ENCODE results near the gene GADD45GIP1.

Gene GADD45GIP1

DNA sequence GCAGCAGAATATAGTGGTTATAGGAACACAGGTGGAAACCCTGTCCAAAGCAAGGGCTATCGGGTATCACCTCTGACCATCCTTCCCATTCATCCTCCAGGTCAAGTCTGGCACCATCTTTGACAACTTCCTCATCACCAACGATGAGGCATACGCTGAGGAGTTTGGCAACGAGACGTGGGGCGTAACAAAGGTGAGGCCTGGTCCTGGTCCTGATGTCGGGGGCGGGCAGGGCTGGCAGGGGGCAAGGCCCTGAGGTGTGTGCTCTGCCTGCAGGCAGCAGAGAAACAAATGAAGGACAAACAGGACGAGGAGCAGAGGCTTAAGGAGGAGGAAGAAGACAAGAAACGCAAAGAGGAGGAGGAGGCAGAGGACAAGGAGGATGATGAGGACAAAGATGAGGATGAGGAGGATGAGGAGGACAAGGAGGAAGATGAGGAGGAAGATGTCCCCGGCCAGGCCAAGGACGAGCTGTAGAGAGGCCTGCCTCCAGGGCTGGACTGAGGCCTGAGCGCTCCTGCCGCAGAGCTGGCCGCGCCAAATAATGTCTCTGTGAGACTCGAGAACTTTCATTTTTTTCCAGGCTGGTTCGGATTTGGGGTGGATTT lies 13.5 kb downstream of the GADD45GIP1 start:
- no peak overlapping the region for H3K4me3 ChIP-seq (ENCODE audit: low read depth, low read length)
- TF ChIP-seq, protein P1, sequence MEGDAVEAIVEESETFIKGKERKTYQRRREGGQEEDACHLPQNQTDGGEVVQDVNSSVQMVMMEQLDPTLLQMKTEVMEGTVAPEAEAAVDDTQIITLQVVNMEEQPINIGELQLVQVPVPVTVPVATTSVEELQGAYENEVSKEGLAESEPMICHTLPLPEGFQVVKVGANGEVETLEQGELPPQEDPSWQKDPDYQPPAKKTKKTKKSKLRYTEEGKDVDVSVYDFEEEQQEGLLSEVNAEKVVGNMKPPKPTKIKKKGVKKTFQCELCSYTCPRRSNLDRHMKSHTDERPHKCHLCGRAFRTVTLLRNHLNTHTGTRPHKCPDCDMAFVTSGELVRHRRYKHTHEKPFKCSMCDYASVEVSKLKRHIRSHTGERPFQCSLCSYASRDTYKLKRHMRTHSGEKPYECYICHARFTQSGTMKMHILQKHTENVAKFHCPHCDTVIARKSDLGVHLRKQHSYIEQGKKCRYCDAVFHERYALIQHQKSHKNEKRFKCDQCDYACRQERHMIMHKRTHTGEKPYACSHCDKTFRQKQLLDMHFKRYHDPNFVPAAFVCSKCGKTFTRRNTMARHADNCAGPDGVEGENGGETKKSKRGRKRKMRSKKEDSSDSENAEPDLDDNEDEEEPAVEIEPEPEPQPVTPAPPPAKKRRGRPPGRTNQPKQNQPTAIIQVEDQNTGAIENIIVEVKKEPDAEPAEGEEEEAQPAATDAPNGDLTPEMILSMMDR (IDR thresholded peaks at IDR 0.05; ENCODE audit: borderline replicate concordance, insufficient read depth, low read depth, low read length) = no peak

DNA sequence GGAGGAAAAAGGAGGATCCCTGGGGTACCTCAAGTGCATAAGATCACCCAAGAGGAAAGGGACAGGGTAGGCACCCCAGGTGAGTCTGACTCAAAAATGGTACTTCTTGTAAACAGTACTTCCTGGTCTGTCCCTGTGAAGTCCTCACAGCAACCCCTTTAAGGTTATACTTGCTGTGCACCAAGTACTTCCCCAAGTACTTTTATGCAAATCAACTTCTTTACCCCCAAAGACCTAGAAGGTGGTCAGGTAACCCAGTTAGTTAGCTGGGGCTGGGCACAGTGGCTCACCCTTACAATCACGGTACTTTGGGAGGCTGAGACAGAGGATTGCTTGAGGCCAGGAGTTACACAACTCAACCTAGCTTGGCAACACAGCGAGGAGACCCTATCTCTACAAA lies 16.1 kb downstream of the GADD45GIP1 start:
- H3K4me3 ChIP-seq (ENCODE audit: low read depth, low read length) = peak overlapping the region; percentile 97
- TF ChIP-seq, protein P1 (IDR thresholded peaks at IDR 0.05; ENCODE audit: borderline replicate concordance, insufficient read depth, low read depth, low read length) = no peak

DNA sequence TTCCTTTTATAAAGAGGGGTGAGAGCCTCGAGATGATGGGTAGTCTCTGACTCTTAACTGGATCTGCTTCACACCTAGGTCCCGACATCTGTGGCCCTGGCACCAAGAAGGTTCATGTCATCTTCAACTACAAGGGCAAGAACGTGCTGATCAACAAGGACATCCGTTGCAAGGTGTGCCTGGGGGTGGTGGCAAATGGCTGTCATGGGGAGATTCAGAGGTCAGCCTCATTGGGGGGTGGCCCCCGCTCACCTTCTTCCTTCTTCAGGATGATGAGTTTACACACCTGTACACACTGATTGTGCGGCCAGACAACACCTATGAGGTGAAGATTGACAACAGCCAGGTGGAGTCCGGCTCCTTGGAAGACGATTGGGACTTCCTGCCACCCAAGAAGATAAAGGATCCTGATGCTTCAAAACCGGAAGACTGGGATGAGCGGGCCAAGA lies 17.0 kb downstream of the GADD45GIP1 start:
- H3K4me3 ChIP-seq (ENCODE audit: low read depth, low read length) = peak overlapping the region; percentile 97
- TF ChIP-seq, protein P1 (IDR thresholded peaks at IDR 0.05; ENCODE audit: borderline replicate concordance, insufficient read depth, low read depth, low read length) = no peak

DNA sequence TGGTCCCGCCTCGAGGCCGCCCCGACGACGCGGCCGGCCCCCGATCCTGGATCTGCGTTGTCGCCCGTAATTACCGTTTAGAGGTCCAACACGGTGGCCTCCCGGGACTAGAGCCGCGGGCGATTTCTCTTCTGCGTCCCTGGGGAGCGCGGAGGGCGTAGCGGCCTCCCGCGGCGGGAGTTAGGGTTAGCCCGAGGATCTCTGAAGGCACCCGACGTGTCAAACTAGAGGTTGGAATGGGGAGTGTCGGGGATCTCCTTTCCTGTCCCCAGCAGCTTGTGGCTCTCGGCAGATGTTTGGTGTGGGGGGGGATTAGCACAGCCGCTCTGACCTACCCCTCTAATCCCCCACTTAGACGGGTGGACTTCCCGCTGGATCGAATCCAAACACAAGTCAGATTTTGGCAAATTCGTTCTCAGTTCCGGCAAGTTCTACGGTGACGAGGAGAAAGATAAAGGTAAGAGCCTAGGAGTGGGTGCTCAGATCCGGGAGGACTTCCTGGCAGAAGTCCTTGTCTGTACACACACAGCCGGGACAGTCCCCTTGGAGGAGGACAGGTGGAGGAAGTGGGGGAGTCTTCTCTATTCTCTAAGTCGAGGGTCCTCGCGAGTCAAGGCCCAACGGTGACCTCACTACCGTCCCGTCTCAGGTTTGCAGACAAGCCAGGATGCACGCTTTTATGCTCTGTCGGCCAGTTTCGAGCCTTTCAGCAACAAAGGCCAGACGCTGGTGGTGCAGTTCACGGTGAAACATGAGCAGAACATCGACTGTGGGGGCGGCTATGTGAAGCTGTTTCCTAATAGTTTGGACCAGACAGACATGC lies 18.0 kb downstream of the GADD45GIP1 start:
- H3K4me3 ChIP-seq (ENCODE audit: low read depth, low read length) = peak overlapping the region; percentile 97
- TF ChIP-seq, protein P1 (IDR thresholded peaks at IDR 0.05; ENCODE audit: borderline replicate concordance, insufficient read depth, low read depth, low read length) = 0 out of 2 replicates have a peak, but pooled peaks have one; percentile 14

DNA sequence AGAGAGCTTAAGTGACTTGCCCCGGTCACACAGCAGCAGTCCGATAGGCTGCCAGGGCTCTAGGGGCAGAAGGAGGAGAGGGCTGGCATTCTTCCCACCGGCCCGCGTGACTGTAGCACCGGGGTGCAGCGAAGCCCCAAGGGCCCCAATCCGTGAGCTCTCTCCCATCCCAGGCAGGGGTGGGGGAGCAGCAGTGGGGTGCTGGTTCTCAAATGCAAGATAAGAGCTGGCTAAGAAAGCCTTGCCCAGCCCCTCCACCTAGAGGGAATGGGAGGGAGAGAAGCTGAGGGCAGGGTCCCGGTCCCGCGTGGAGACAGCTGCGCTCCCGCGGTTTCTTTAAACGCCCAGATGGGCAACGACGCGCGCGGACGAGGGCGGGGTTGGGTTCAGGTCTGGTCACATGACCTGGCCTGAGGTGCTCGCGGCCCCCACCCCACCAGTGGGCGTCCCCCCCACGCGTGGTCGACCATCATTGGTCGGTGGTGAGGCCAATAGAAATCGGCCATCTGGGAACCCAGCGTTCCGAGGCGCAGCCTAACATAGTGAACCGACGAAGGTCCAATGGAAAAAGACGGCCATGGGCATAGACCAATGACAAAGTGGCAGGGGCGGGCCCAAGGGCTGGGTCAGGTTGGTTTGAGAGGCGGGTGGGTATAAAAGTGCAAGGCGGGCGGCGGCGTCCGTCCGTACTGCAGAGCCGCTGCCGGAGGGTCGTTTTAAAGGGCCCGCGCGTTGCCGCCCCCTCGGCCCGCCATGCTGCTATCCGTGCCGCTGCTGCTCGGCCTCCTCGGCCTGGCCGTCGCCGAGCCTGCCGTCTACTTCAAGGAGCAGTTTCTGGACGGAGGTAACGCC lies 18.9 kb downstream of the GADD45GIP1 start, which contains the start of gene CALR:
CALR (plus strand) TSS at position 683 of the 852 bp plus-strand sequence; CDS start at position 754, 71 bp downstream.
- TF ChIP-seq, protein P1 (IDR thresholded peaks at IDR 0.05; ENCODE audit: borderline replicate concordance, insufficient read depth, low read depth, low read length) = 0 out of 2 replicates have a peak, but pooled peaks have one; percentile 3
- H3K4me3 ChIP-seq (ENCODE audit: low read depth, low read length) = peak within 1 kb of the TSS; percentile 97

DNA sequence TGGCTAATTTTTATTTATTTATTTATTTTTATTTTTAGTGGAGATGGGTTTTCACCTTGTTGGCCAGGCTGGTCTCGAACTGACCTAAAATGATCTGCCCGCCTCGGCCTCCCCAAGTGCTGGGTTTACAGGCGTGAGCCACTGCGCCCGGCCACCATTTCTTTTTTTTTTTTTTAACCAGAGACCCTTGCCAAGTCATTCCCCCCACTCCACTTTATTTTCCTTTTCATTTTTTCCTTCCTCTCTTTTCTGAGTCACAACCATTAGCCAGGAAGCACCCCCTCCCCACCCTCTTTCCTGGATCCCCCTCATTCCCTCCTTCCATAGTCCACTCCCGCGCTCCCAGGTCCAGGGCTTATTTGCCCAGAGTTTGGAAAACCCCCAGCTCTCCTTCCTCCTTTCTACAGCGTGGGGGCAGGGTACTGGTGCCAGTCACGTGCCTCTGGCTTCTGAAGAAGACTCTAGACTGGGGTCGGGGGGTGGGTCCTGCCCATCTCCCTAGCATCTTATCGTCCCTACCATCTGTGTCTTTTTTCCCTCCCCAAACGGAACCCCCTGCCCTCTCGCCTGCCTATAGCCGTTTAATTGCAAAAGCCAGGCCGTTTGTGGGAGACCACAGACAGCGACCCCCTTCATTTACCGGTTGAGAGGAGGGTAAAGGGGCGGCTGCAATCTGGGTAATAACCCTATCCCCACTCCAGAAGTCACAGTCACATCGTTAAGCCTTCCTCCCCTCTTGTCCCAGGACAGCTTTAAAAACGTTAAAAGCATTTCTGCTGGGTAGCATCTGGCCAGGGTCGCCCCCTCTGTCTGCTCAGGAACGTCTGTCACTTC lies 19.7 kb downstream of the GADD45GIP1 start:
- peak overlapping the region; percentile 56 for H3K4me3 ChIP-seq (ENCODE audit: low read depth, low read length)
- TF ChIP-seq, protein P1 (IDR thresholded peaks at IDR 0.05; ENCODE audit: borderline replicate concordance, insufficient read depth, low read depth, low read length) = no peak

Measured in GM12875 (cell line).